T-cell (primary cell): ENCODE measurements around the gene RPH3AL. TPM values are rescaled to one million over a fixed set of nuclear protein-coding genes. Genes with fewer than 3 reads are reported as not detected.

Source experiments
- ATAC-seq, 4 experiments: fragments of 200-7000 bp in 3 of 4; fragments of 150-1000 bp in 1 of 4; cut with Tn5 transposase; replicated peaks in 1 of 4; 1 replicate in 3 of 4; 2 replicates in 1 of 4; pipeline ENCODE4 v1.10.0; 2021; ENCODE audit warnings: moderate library complexity in 3 of 4, mild to moderate bottlenecking in 2 of 4, moderate number of reproducible peaks in 1 of 4
- CTCF ChIA-PET, 2 donors: fragments of 300-600 bp; sonication (Branson Sonifier 250); formaldehyde crosslinking; loops; one replicate each; lab custom pipeline; 2022; ENCODE audit warnings: antibody characterized with exemption in 2 of 2; lab: Charles Lee
- POLR2A ChIA-PET, 2 donors: fragments of 300-600 bp; sonication (Branson Sonifier 250); formaldehyde crosslinking; loops; one replicate each; lab custom pipeline; 2022; ENCODE audit warnings: antibody characterized with exemption in 2 of 2; lab: Charles Lee
- DNase-seq, 35 experiments: peaks; one replicate each; pipeline versions ENCODE4 v3.0.0 to v3.0.0-alpha.2; 2013 to 2023
- H3K27ac ChIP-seq: one replicate; pipeline ENCODE4 v1.5.1; 2013; ENCODE audit warnings: low read length
- H3K27me3 ChIP-seq, 2 experiments: replicated peaks in 1 of 2; 1 replicate in 1 of 2; 2 replicates in 1 of 2; pipeline versions ENCODE4 v1.6.1 to v1.7.0; 2013; ENCODE audit warnings: low read length in 1 of 2, mixed read lengths in 1 of 2; ENCODE audit not compliant: control insufficient read depth in 2 of 2, insufficient read depth in 2 of 2; ENCODE audit errors: extremely low read depth in 1 of 2
- H3K36me3 ChIP-seq, 2 donors: 1 replicate in 1 of 2; 2 replicates in 1 of 2; pipeline versions ENCODE4 v1.6.1 to v1.7.0; 2013; ENCODE audit warnings: low read length in 1 of 2; ENCODE audit not compliant: control insufficient read depth in 2 of 2, insufficient read depth in 1 of 2; ENCODE audit errors: extremely low read depth in 1 of 2
- H3K4me1 ChIP-seq, 2 experiments: 1 replicate in 1 of 2; 2 replicates in 1 of 2; pipeline versions ENCODE4 v1.6.1 to v1.7.0; 2013; ENCODE audit warnings: low read length in 2 of 2, mixed read lengths in 1 of 2; ENCODE audit not compliant: insufficient read depth in 2 of 2, control insufficient read depth in 1 of 2; ENCODE audit errors: extremely low read depth in 1 of 2
- H3K4me3 ChIP-seq, 2 donors: 1 replicate in 1 of 2; 2 replicates in 1 of 2; pipeline versions ENCODE4 v1.5.1 to v1.7.0; 2013; ENCODE audit warnings: mild to moderate bottlenecking in 2 of 2, low read length in 1 of 2, moderate library complexity in 1 of 2; ENCODE audit not compliant: control insufficient read depth in 1 of 2; ENCODE audit errors: extremely low read depth in 1 of 2
- H3K9me3 ChIP-seq: 2 replicates; pipeline ENCODE4 v1.7.0; 2013
- H3K27ac Mint-ChIP-seq, 2 donors: one replicate each; pipeline ENCODE4 v1.8.0; 2020 to 2021; ENCODE audit warnings: mild to moderate bottlenecking in 2 of 2, mixed read lengths in 2 of 2
- H3K27me3 Mint-ChIP-seq, 2 donors: one replicate each; pipeline ENCODE4 v1.8.0; 2021 to 2022; ENCODE audit warnings: mixed read lengths in 2 of 2
- H3K36me3 Mint-ChIP-seq: one replicate; pipeline ENCODE4 v1.8.0; 2021; ENCODE audit warnings: mixed read lengths
- H3K4me1 Mint-ChIP-seq, 3 donors: one replicate each; pipeline ENCODE4 v1.8.0; 2020 to 2022; ENCODE audit warnings: mixed read lengths in 3 of 3, mild to moderate bottlenecking in 1 of 3
- H3K4me3 Mint-ChIP-seq, 3 donors: one replicate each; pipeline ENCODE4 v1.8.0; 2020 to 2022; ENCODE audit warnings: mild to moderate bottlenecking in 3 of 3, mixed read lengths in 3 of 3, moderate library complexity in 3 of 3
- H3K9me3 Mint-ChIP-seq, 3 donors: one replicate each; pipeline ENCODE4 v1.8.0; 2020 to 2022; ENCODE audit warnings: mixed read lengths in 3 of 3
- WGBS: methylation state at CpG from one replicate; pipeline ENCODE4 v1.1.5; 2013; ENCODE audit warnings: missing lambda C conversion rate; ENCODE audit not compliant: insufficient coverage; 5-methylcytosine and 5-hydroxymethylcytosine counted together
- total RNA-seq, 35 experiments: library from RNA in 6 of 35; stranded (reverse) in 6 of 35; fragments of 120-200 nt in 1 of 35; gene quantifications; one replicate each; pipeline versions ENCODE4 v1.2.1 to v1.2.4 and lab custom pipeline; 2013 to 2026

Gene RPH3AL
- total RNA-seq, 5 donors from 2014 or later (not counting 1 experiment from before 2014, with no cell fraction given), result 4.5 to 10.5 (median 5.3) TPM

- no peaks in the 10 kb centered on the region for H3K9me3 ChIP-seq
- peaks cover 4 to 13% of the 10 kb centered on the region in 2 experiments for H3K4me1 ChIP-seq
- peak in 6 of 35 experiments; percentile 12 to 29 (median 15) for DNase-seq
- no peaks in the 10 kb centered on the region for H3K36me3 ChIP-seq
- H3K27me3 Mint-ChIP-seq, result peaks cover 5 to 7% of the 10 kb centered on the region in 2 donors
- no peaks in the 10 kb centered on the region for H3K36me3 Mint-ChIP-seq
- POLR2A ChIA-PET, result no interaction called here
- H3K9me3 Mint-ChIP-seq, result no peaks in the 10 kb centered on the region
- peaks cover 11 to 24% (median 22%) of the 10 kb centered on the region in 3 donors for H3K4me1 Mint-ChIP-seq
- H3K4me3 ChIP-seq, result peak overlapping the region; percentile 45 to 53
- ATAC-seq, result peak; percentile 41 to 56 (median 53)
- WGBS, result 2% methylated on average over 53 of the region's 70 CpGs
- no peak overlapping the region for H3K27ac Mint-ChIP-seq
- peaks cover 0 to 18% of the 10 kb centered on the region in 2 experiments for H3K27me3 ChIP-seq
- CTCF ChIA-PET, result interaction anchor here in 1 of 2 donors (1.1 to 1.5 kb wide), 2 partner anchors 27 to 313 kb away, joined by 3 to 5 read pairs; no protein-coding TSS in a partner anchor
- H3K4me3 Mint-ChIP-seq, result peak overlapping the region; percentile 64 to 76 (median 71)
- no peak overlapping the region for H3K27ac ChIP-seq
Observed at GRCh38 chr17:385178-385835, 32.7 kb upstream of the RPH3AL start.

GRCh38 chr17:384622-385177 is 32.1 kb upstream of the RPH3AL start:
- H3K27ac Mint-ChIP-seq, result peak overlapping the region in 1 of 2 donors; percentile 1
- Histone ChIP-seq H3K27ac (no peak overlapping the region), H3K4me3 (peak overlapping the region; percentile 45 to 53), H3K27me3 (peaks cover 0 to 18% of the 10 kb centered on the region in 2 experiments), H3K36me3 (no peaks in the 10 kb centered on the region), H3K9me3 (no peaks in the 10 kb centered on the region), H3K4me1 (peaks cover 4 to 13% of the 10 kb centered on the region in 2 experiments)
- H3K36me3 Mint-ChIP-seq, result no peaks in the 10 kb centered on the region
- ChIA-PET POLR2A (interaction anchor here in 1 of 2 donors (0.6 kb wide), 1 partner anchor 71 kb away, joined by 3 read pairs; no protein-coding TSS in a partner anchor), CTCF (interaction anchor here in 1 of 2 donors (0.6 kb wide), 1 partner anchor 313 kb away, joined by 5 read pairs; no protein-coding TSS in a partner anchor)
- peaks cover 5 to 7% of the 10 kb centered on the region in 2 donors for H3K27me3 Mint-ChIP-seq
- ATAC-seq, result peak in 1 of 4 experiments; percentile 7
- H3K4me3 Mint-ChIP-seq, result peak overlapping the region; percentile 64 to 76 (median 71)
- WGBS, result 35% methylated on average over 19 of the region's 37 CpGs
- DNase-seq, result no peak
- peaks cover 13 to 24% (median 22%) of the 10 kb centered on the region in 3 donors for H3K4me1 Mint-ChIP-seq
- H3K9me3 Mint-ChIP-seq, result no peaks in the 10 kb centered on the region

- H3K9me3 ChIP-seq, result no peaks in the 10 kb centered on the region
- Mint-ChIP-seq H3K27ac (peak overlapping the region in 1 of 2 donors; percentile 1), H3K27me3 (peaks cover 5 to 7% of the 10 kb centered on the region in 2 donors), H3K9me3 (no peaks in the 10 kb centered on the region), H3K36me3 (no peaks in the 10 kb centered on the region), H3K4me3 (peak overlapping the region; percentile 53 to 76 (median 68)), H3K4me1 (peaks cover 13 to 24% (median 22%) of the 10 kb centered on the region in 3 donors)
- peaks cover 0 to 15% of the 10 kb centered on the region in 2 experiments for H3K27me3 ChIP-seq
- H3K4me1 ChIP-seq, result peaks cover 4 to 13% of the 10 kb centered on the region in 2 experiments
- ATAC-seq (no peak), DNase-seq (no peak)
- no peak overlapping the region for H3K4me3 ChIP-seq
- WGBS, result 85% methylated on average over 19 of the region's 19 CpGs
- H3K36me3 ChIP-seq, result no peaks in the 10 kb centered on the region
- POLR2A ChIA-PET, result interaction anchor here in 1 of 2 donors (0.6 kb wide), 1 partner anchor 70 kb away, joined by 3 read pairs; no protein-coding TSS in a partner anchor
- H3K27ac ChIP-seq, result no peak overlapping the region
- CTCF ChIA-PET, result interaction anchor here in 1 of 2 donors (0.6 kb wide), 2 partner anchors 174 to 314 kb away, joined by 5 to 8 read pairs; no protein-coding TSS in a partner anchor
Observed at GRCh38 chr17:383771-384621, 31.4 kb upstream of the RPH3AL start.

GRCh38 chr17:382644-383533 is 30.3 kb upstream of the RPH3AL start:
- ChIA-PET POLR2A (no interaction called here), CTCF (interaction anchor here in 1 of 2 donors (0.6 kb wide), 1 partner anchor 175 kb away, joined by 8 read pairs; no protein-coding TSS in a partner anchor)
- Mint-ChIP-seq H3K36me3 (no peaks in the 10 kb centered on the region), H3K27ac (no peak overlapping the region), H3K4me3 (peak overlapping the region in 2 of 3 donors; percentile 68 to 76), H3K4me1 (peaks cover 13 to 24% (median 22%) of the 10 kb centered on the region in 3 donors), H3K9me3 (no peaks in the 10 kb centered on the region), H3K27me3 (peaks cover 4 to 7% of the 10 kb centered on the region in 2 donors)
- no peak for ATAC-seq
- H3K27me3 ChIP-seq, result peaks cover 0 to 13% of the 10 kb centered on the region in 2 experiments
- H3K4me1 ChIP-seq, result peaks cover 4 to 13% of the 10 kb centered on the region in 2 experiments
- 72% methylated on average over 3 of the region's 13 CpGs for WGBS
- no peak overlapping the region for H3K4me3 ChIP-seq
- DNase-seq, result no peak
- H3K36me3 ChIP-seq, result no peaks in the 10 kb centered on the region
- H3K9me3 ChIP-seq, result no peaks in the 10 kb centered on the region
- no peak overlapping the region for H3K27ac ChIP-seq

GRCh38 chr17:381941-382643 is 29.5 kb upstream of the RPH3AL start:
- CTCF ChIA-PET, result no interaction called here

More at GRCh38 chr17:381941-382643, 29.5 kb upstream of the RPH3AL start:
- DNase-seq, result no peak
- no peak for ATAC-seq
- H3K4me1 ChIP-seq, result peaks cover 4 to 13% of the 10 kb centered on the region in 2 experiments
- POLR2A ChIA-PET, result no interaction called here
- WGBS, result 72% methylated on average over 4 of the region's 9 CpGs
- no peak overlapping the region for H3K4me3 ChIP-seq
- no peaks in the 10 kb centered on the region for H3K9me3 Mint-ChIP-seq
- no peak overlapping the region for H3K27ac ChIP-seq
- peaks cover 0 to 11% of the 10 kb centered on the region in 2 experiments for H3K27me3 ChIP-seq
- no peaks in the 10 kb centered on the region for H3K36me3 ChIP-seq
- peaks cover 15 to 25% (median 22%) of the 10 kb centered on the region in 3 donors for H3K4me1 Mint-ChIP-seq
- no peaks in the 10 kb centered on the region for H3K9me3 ChIP-seq
- peak overlapping the region in 1 of 3 donors; percentile 11 for H3K4me3 Mint-ChIP-seq
- H3K36me3 Mint-ChIP-seq, result no peaks in the 10 kb centered on the region
- H3K27me3 Mint-ChIP-seq, result peaks cover 0 to 7% of the 10 kb centered on the region in 2 donors
- no peak overlapping the region for H3K27ac Mint-ChIP-seq
